A673 (cell line): Measurements from ENCODE around the gene SPI1.

Experiments used
- CTCF ChIP-seq: fragments of 300-800, 200-600 bp; sonication (generic); conservative IDR thresholded peaks from 2 replicates; pipeline ENCODE4 v1.5.1; 2017; ENCODE audit warnings: low read depth, mild to moderate bottlenecking, antibody characterized with exemption, low read length, moderate library complexity, mixed read lengths
- EZH2 ChIP-seq: fragments of 200-600 bp; sonication (generic); IDR thresholded peaks from 2 replicates; pipeline ENCODE4 v1.6.1; 2017; ENCODE audit warnings: borderline replicate concordance, low read depth, mild to moderate bottlenecking, mixed read lengths, antibody characterized with exemption, low read length; ENCODE audit not compliant: poor library complexity, severe bottlenecking

- TF ChIP-seq CTCF (no peak), EZH2 (no peak)
Measured at GRCh38 chr11:47415949-47416472, 37.7 kb upstream of the SPI1 start.
